Neural cell (in vitro differentiated cells): Measurements from ENCODE around the gene LDLR. TPM values are rescaled to one million over a fixed set of nuclear protein-coding genes. Genes with fewer than 3 reads are reported as not detected.

Experiments used
- H2AFZ ChIP-seq: fragments of 200-600, 300-800 bp; sonication (generic), shearing (Covaris generic); 2 replicates; pipeline ENCODE4 v1.6.0; 2014; ENCODE audit warnings: low read depth, mild to moderate bottlenecking, antibody characterized with exemption, low read length, moderate library complexity
- H3F3A ChIP-seq: fragments of 200-600 bp; shearing (Covaris generic); 2 replicates; pipeline ENCODE4 v1.6.1; 2016; ENCODE audit warnings: mild to moderate bottlenecking, moderate library complexity, mixed read lengths, antibody characterized with exemption, low read length; ENCODE audit not compliant: insufficient read depth, poor library complexity, severe bottlenecking
- H3K27ac ChIP-seq: fragments of 200-600, 300-800 bp; sonication (generic), shearing (Covaris generic); 2 replicates; pipeline ENCODE4 v1.5.1; 2014; ENCODE audit warnings: mild to moderate bottlenecking, low read length, moderate library complexity
- H3K27me3 ChIP-seq: fragments of 300-800, 200-600 bp; sonication (generic), shearing (Covaris generic); 2 replicates; pipeline ENCODE4 v1.6.0; 2014; ENCODE audit warnings: mild to moderate bottlenecking, low read depth, low read length, moderate library complexity; ENCODE audit not compliant: insufficient read depth
- H3K36me3 ChIP-seq: fragments of 300-800, 200-600 bp; sonication (generic), shearing (Covaris generic); 2 replicates; pipeline ENCODE4 v1.5.1; 2014; ENCODE audit warnings: mild to moderate bottlenecking, antibody characterized with exemption, low read length, moderate library complexity; ENCODE audit not compliant: insufficient read depth
- H3K4me2 ChIP-seq: fragments of 300-800, 200-600 bp; sonication (generic), shearing (Covaris generic); 2 replicates; pipeline ENCODE4 v1.6.0; 2014; ENCODE audit warnings: mild to moderate bottlenecking, low read length
- H3K4me3 ChIP-seq: fragments of 300-800, 200-600 bp; sonication (generic), shearing (Covaris generic); 2 replicates; pipeline ENCODE4 v1.5.1; 2014; ENCODE audit warnings: mild to moderate bottlenecking, low read length, moderate library complexity
- H3K79me2 ChIP-seq: fragments of 200-600 bp; shearing (Covaris generic); replicated peaks from 2 replicates; pipeline ENCODE4 v1.6.0; 2014; ENCODE audit warnings: mild to moderate bottlenecking, low read length, moderate library complexity; ENCODE audit not compliant: insufficient read depth
- H3K9ac ChIP-seq: fragments of 300-800, 200-600 bp; sonication (generic), shearing (Covaris generic); 2 replicates; pipeline ENCODE4 v1.6.1; 2016; ENCODE audit warnings: mild to moderate bottlenecking, low read length, mixed read lengths
- H3K9me2 ChIP-seq: fragments of 200-600 bp; shearing (Covaris generic); 2 replicates; pipeline ENCODE4 v1.6.1; 2016; ENCODE audit warnings: mild to moderate bottlenecking, low read length, mixed read lengths; ENCODE audit not compliant: insufficient read depth
- H3K9me3 ChIP-seq: fragments of 200-600, 300-800 bp; sonication (generic), shearing (Covaris generic); 2 replicates; pipeline ENCODE4 v1.6.1; 2016; ENCODE audit warnings: mild to moderate bottlenecking, mixed run types, low read length, moderate library complexity, mixed read lengths
- H4K20me1 ChIP-seq: fragments of 200-600 bp; shearing (Covaris generic); 2 replicates; pipeline ENCODE4 v1.6.1; 2016; ENCODE audit warnings: mild to moderate bottlenecking, mixed run types; ENCODE audit not compliant: insufficient read depth
- EP300 ChIP-seq: fragments of 450-650 bp; conservative IDR thresholded peaks from 2 replicates; pipeline ENCODE4 v1.6.1; 2014; ENCODE audit warnings: antibody characterized with exemption, mild to moderate bottlenecking, moderate library complexity; ENCODE audit not compliant: poor library complexity, severe bottlenecking
- EZH2 ChIP-seq: fragments of 200-600, 300-800 bp; shearing (Covaris generic), sonication (generic); IDR thresholded peaks from 2 replicates; pipeline ENCODE4 v1.6.1; 2014; ENCODE audit warnings: antibody characterized with exemption, low read length, borderline replicate concordance, mild to moderate bottlenecking; ENCODE audit not compliant: insufficient read depth, poor library complexity, severe bottlenecking
- MXI1 ChIP-seq: fragments of 450-650 bp; conservative IDR thresholded peaks from 2 replicates; pipeline ENCODE4 v1.6.1; 2014; ENCODE audit warnings: antibody characterized with exemption, mild to moderate bottlenecking; ENCODE audit not compliant: poor library complexity, severe bottlenecking
- POLR2AphosphoS5 ChIP-seq: IDR thresholded peaks from 2 replicates; pipeline ENCODE4 v1.6.1; 2012
- RAD21 ChIP-seq: fragments of 450-650 bp; conservative IDR thresholded peaks from 2 replicates; pipeline ENCODE4 v1.6.1; 2014; ENCODE audit warnings: antibody characterized with exemption, mild to moderate bottlenecking, moderate library complexity
- SMC3 ChIP-seq: fragments of 450-650 bp; conservative IDR thresholded peaks from 2 replicates; pipeline ENCODE4 v1.6.1; 2014; ENCODE audit warnings: antibody characterized with exemption, mild to moderate bottlenecking, moderate library complexity; ENCODE audit not compliant: poor library complexity
- TAF1 ChIP-seq: IDR thresholded peaks from 2 replicates; pipeline ENCODE4 v1.6.1; 2012; ENCODE audit warnings: low read depth
- polyA minus RNA-seq: library from RNA; depleted of rRNA, polyadenylated mRNA; stranded (reverse); fragments of >200 nt; gene quantifications from 2 replicates; pipeline ENCODE4 v1.2.3, GENCODE V29; 2014
- polyA plus RNA-seq: library from polyadenylated mRNA; depleted of rRNA; stranded (reverse); fragments of >200 nt; gene quantifications from 2 replicates; pipeline ENCODE4 v1.2.3, GENCODE V29; 2014
- TF ChIP-seq, protein P1 (sequence below): fragments of 450-650 bp; IDR thresholded peaks from 2 replicates; pipeline ENCODE4 v1.5.1; 2014; ENCODE audit warnings: antibody characterized with exemption, mild to moderate bottlenecking, moderate library complexity; ENCODE audit not compliant: poor library complexity, severe bottlenecking
- TF ChIP-seq, protein P2 (sequence below): IDR thresholded peaks from 2 replicates; pipeline ENCODE4 v1.6.1; 2012; ENCODE audit warnings: borderline replicate concordance

LDLR gene
- polyA plus RNA-seq, result 23.2 and 26.4 TPM in 2 replicates
- 66.4 and 70.8 TPM in 2 replicates for polyA minus RNA-seq

- Histone ChIP-seq H3K36me3 (no peaks in the 10 kb centered on the region), H3K9ac (peak within 1 kb of the TSS; percentile 94), H4K20me1 (no peaks in the 10 kb centered on the region), H3F3A (peaks cover 7% of the 10 kb centered on the region), H3K4me2 (peak within 1 kb of the TSS; percentile 26), H3K27me3 (no peaks in the 10 kb centered on the region), H2AFZ (peak within 1 kb of the TSS; percentile 41), H3K27ac (peak within 1 kb of the TSS; percentile 96), H3K4me3 (peak within 1 kb of the TSS; percentile 75), H3K9me3 (no peaks in the 10 kb centered on the region), H3K79me2 (peaks cover 36% of the 10 kb centered on the region), H3K9me2 (no peaks in the 10 kb centered on the region)
- TF ChIP-seq, protein P1, sequence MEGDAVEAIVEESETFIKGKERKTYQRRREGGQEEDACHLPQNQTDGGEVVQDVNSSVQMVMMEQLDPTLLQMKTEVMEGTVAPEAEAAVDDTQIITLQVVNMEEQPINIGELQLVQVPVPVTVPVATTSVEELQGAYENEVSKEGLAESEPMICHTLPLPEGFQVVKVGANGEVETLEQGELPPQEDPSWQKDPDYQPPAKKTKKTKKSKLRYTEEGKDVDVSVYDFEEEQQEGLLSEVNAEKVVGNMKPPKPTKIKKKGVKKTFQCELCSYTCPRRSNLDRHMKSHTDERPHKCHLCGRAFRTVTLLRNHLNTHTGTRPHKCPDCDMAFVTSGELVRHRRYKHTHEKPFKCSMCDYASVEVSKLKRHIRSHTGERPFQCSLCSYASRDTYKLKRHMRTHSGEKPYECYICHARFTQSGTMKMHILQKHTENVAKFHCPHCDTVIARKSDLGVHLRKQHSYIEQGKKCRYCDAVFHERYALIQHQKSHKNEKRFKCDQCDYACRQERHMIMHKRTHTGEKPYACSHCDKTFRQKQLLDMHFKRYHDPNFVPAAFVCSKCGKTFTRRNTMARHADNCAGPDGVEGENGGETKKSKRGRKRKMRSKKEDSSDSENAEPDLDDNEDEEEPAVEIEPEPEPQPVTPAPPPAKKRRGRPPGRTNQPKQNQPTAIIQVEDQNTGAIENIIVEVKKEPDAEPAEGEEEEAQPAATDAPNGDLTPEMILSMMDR, result no peak
- TF ChIP-seq, protein P2, sequence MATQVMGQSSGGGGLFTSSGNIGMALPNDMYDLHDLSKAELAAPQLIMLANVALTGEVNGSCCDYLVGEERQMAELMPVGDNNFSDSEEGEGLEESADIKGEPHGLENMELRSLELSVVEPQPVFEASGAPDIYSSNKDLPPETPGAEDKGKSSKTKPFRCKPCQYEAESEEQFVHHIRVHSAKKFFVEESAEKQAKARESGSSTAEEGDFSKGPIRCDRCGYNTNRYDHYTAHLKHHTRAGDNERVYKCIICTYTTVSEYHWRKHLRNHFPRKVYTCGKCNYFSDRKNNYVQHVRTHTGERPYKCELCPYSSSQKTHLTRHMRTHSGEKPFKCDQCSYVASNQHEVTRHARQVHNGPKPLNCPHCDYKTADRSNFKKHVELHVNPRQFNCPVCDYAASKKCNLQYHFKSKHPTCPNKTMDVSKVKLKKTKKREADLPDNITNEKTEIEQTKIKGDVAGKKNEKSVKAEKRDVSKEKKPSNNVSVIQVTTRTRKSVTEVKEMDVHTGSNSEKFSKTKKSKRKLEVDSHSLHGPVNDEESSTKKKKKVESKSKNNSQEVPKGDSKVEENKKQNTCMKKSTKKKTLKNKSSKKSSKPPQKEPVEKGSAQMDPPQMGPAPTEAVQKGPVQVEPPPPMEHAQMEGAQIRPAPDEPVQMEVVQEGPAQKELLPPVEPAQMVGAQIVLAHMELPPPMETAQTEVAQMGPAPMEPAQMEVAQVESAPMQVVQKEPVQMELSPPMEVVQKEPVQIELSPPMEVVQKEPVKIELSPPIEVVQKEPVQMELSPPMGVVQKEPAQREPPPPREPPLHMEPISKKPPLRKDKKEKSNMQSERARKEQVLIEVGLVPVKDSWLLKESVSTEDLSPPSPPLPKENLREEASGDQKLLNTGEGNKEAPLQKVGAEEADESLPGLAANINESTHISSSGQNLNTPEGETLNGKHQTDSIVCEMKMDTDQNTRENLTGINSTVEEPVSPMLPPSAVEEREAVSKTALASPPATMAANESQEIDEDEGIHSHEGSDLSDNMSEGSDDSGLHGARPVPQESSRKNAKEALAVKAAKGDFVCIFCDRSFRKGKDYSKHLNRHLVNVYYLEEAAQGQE, result peak; percentile 74
- TF ChIP-seq RAD21 (peak; percentile 15), EP300 (peak; percentile 84), SMC3 (no peak), TAF1 (peak; percentile 88), EZH2 (no peak), POLR2AphosphoS5 (peak; percentile 98), MXI1 (peak; percentile 28)
Observed at GRCh38 chr19:11089254-11090013, at the start of gene LDLR. LDLR (plus strand) TSS chr19:11089463; CDS start chr19:11089549, 86 bp downstream.

DNA sequence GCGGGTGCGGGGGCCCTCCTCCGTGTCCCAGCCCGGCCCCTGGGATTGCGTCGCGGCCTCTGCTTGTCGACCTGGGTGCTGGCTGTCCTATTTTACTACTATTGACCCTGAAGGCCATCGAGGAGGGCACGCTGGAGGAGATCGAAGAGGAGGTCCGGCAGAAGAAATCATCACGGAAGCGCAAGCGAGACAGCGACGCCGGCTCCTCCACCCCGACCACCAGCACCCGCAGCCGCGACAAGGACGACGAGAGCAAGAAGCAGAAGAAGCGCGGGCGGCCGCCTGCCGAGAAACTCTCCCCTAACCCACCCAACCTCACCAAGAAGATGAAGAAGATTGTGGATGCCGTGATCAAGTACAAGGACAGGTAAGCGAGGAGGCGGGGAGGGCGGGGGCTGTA lies 48.1 kb upstream of the LDLR start:
- peaks cover 12% of the 10 kb centered on the region for H3K36me3 ChIP-seq
- H3K9me2 ChIP-seq, result no peaks in the 10 kb centered on the region
- no peak overlapping the region for H3K4me3 ChIP-seq
- H3K27me3 ChIP-seq, result no peaks in the 10 kb centered on the region
- H3F3A ChIP-seq, result no peaks in the 10 kb centered on the region
- H3K9ac ChIP-seq, result no peak overlapping the region
- H3K9me3 ChIP-seq, result no peaks in the 10 kb centered on the region
- TF ChIP-seq EZH2, result no peak
- no peak for TF ChIP-seq POLR2AphosphoS5
- no peak overlapping the region for H2AFZ ChIP-seq
- H3K79me2 ChIP-seq, result peaks cover 3% of the 10 kb centered on the region
- no peak overlapping the region for H3K27ac ChIP-seq
- H3K4me2 ChIP-seq, result no peak overlapping the region
- peaks cover 4% of the 10 kb centered on the region for H4K20me1 ChIP-seq
